OCI-LY3 (cell line): ENCODE results near the gene TAF11L9.
"Not testable (repeated sequence)": the region's sequence is repeated elsewhere in the genome, so short reads cannot be mapped to it uniquely, and the experiment has no call there.

Experiments used
- CTCF ChIP-seq: fragments of 200-600, 300-600 bp; sonication (generic); IDR thresholded peaks from 2 replicates; pipeline ENCODE4 v1.5.1; 2014; ENCODE audit warnings: antibody characterized with exemption, low read length, low read depth
- EZH2phosphoT487 ChIP-seq: fragments of 200-600 bp; shearing (Covaris generic); IDR thresholded peaks from 2 replicates; pipeline ENCODE4 v1.6.1; 2018; ENCODE audit warnings: antibody characterized with exemption, mixed run types, low read depth

GRCh38 chr5:17590860-17591259, 3.3 kb downstream of the TAF11L9 start, which contains the start of gene TAF11L8:
- not testable (repeated sequence) for TF ChIP-seq CTCF, EZH2phosphoT487
